Activated CD8-positive, alpha-beta memory T cell treated with anti-CD3 and anti-CD28 coated beads, Interleukin-2, amount 10 ng/mL, durations not matched to agents 7 days and 5 days (primary cell): ENCODE results near the gene PTPN14. TPM values are rescaled to one million over a fixed set of nuclear protein-coding genes. Genes with fewer than 3 reads are reported as not detected.
"Not testable (repeated sequence)": the region's sequence is repeated elsewhere in the genome, so short reads cannot be mapped to it uniquely, and the experiment has no call there.

Experiments used
- ATAC-seq: fragments of 150-1000 bp; cut with Tn5 transposase; one replicate; pipeline ENCODE4 v1.10.0; 2021; ENCODE audit warnings: moderate library complexity
- CTCF ChIA-PET: fragments of 350-600 bp; sonication (Branson Sonifier 250); formaldehyde crosslinking; loops from one replicate; lab custom pipeline; 2021; ENCODE audit warnings: antibody characterized with exemption; lab: Charles Lee
- DNase-seq: peaks from one replicate; pipeline ENCODE4 v3.0.0-alpha.2; 2020
- H3K27ac Mint-ChIP-seq: one replicate; pipeline ENCODE4 v1.8.0; 2021; ENCODE audit warnings: mild to moderate bottlenecking, mixed read lengths
- H3K27me3 Mint-ChIP-seq: one replicate; pipeline ENCODE4 v1.8.0; 2021; ENCODE audit warnings: mixed read lengths
- H3K36me3 Mint-ChIP-seq: one replicate; pipeline ENCODE4 v1.8.0; 2021; ENCODE audit warnings: mild to moderate bottlenecking, mixed read lengths
- H3K4me1 Mint-ChIP-seq: one replicate; pipeline ENCODE4 v1.8.0; 2021; ENCODE audit warnings: mixed read lengths
- H3K4me3 Mint-ChIP-seq: one replicate; pipeline ENCODE4 v1.8.0; 2021; ENCODE audit warnings: mild to moderate bottlenecking, moderate library complexity, mixed read lengths
- H3K9me3 Mint-ChIP-seq: one replicate; pipeline ENCODE4 v1.8.0; 2022; ENCODE audit warnings: low read depth, mixed read lengths
- total RNA-seq, 2 experiments: library from RNA; stranded (reverse); gene quantifications; one replicate each; pipeline ENCODE4 v1.2.3, GENCODE V29; 2021

PTPN14 gene
- total RNA-seq, 2 experiments from 2014 or later: 0.32 to 1.1 TPM

- ATAC-seq (peak; percentile 6), DNase-seq (no peak)
- Mint-ChIP-seq H3K27ac (no peak overlapping the region), H3K4me3 (no peak overlapping the region), H3K9me3 (no peaks in the 10 kb centered on the region), H3K27me3 (peaks cover 6% of the 10 kb centered on the region), H3K36me3 (peaks cover 9% of the 10 kb centered on the region), H3K4me1 (peaks cover 30% of the 10 kb centered on the region)
- CTCF ChIA-PET: interaction anchor here (1.2 to 2.6 kb wide), 6 partner anchors 9 to 76 kb away, joined by 3 to 9 read pairs (median 4); no protein-coding TSS in a partner anchor
Observed at GRCh38 chr1:214404154-214404553, 147.2 kb downstream of the PTPN14 start.

DNA sequence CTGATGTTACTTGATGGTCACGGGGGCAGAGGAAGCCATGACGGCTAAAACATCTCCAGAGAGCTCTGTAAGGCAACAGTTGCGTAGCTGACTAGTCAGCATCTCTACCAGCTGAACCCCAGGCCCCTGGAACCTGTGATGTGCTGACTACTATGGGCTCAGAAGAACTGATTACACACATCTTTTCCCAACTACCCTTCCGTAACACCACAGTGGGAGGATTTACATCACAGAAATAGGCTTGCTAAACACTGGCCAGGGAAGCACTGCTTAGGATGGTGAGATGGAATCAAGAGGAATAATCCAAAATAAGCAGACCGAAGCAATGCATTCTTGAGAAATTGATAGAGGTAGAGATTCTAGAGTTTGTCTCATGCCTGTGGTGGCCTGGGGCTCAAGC is 148.0 kb downstream of the PTPN14 start:
- H3K4me3 Mint-ChIP-seq: no peak overlapping the region
- peaks cover 32% of the 10 kb centered on the region for H3K4me1 Mint-ChIP-seq
- DNase-seq (no peak), ATAC-seq (no peak)
- CTCF ChIA-PET: interaction anchor here (1.2 to 2.6 kb wide), 5 partner anchors 10 to 75 kb away, joined by 3 to 9 read pairs (median 3); no protein-coding TSS in a partner anchor
- peaks cover 9% of the 10 kb centered on the region for H3K36me3 Mint-ChIP-seq
- no peaks in the 10 kb centered on the region for H3K9me3 Mint-ChIP-seq
- H3K27me3 Mint-ChIP-seq: peaks cover 6% of the 10 kb centered on the region
- H3K27ac Mint-ChIP-seq: no peak overlapping the region

GRCh38 chr1:214402613-214403083 is 148.8 kb downstream of the PTPN14 start:
- Mint-ChIP-seq H3K4me1 (peaks cover 38% of the 10 kb centered on the region), H3K36me3 (peaks cover 13% of the 10 kb centered on the region), H3K9me3 (no peaks in the 10 kb centered on the region), H3K27ac (no peak overlapping the region), H3K27me3 (peaks cover 9% of the 10 kb centered on the region), H3K4me3 (no peak overlapping the region)
- CTCF ChIA-PET: interaction anchor here (1.6 kb wide), 1 partner anchor 15 kb away, joined by 3 read pairs; no protein-coding TSS in a partner anchor
- ATAC-seq: no peak
- no peak for DNase-seq

DNA sequence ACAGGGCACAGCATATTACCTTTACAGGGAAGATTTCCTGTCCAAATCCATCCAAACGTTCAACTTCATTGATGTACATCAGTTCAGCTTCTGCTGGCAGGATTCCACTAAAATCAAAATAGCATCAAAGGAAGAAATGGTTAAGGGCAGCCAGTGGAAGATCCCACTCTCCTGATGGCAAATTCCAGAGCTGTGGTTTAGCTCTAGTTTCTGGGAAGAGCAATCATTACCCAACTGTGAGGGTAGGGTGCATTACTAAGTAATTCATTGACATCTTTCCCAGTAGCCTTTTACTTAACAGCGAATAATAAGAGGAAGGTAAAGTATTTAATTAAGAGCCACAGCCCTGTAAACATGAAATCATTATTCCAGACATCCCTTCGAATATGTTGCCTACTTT is 149.7 kb downstream of the PTPN14 start:
- CTCF ChIA-PET: interaction anchor here (1.1 kb wide), 1 partner anchor 37 kb away, joined by 3 read pairs; no protein-coding TSS in a partner anchor

DNA sequence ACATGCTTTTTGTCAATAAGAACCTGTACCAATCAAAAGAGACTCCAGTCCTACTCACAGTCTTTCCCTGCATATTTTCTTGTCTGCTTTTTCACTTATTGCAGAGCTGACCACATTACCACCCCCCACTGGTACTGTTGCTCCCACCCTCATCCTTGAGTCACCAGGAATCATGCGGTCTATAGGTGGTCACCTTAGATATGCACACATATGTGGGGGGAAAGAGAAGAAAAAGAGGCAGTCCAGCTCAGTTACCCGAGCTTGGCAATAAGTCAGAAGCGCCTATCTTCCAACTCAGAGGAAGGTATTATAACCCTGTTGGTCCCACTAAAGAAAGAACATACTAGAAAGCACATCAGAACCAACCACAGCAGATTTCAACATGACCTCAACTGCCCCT is 151.3 kb downstream of the PTPN14 start:
- CTCF ChIA-PET: interaction anchor here (1.1 kb wide), 1 partner anchor 185 kb away, joined by 3 read pairs; no protein-coding TSS in a partner anchor
- Mint-ChIP-seq H3K9me3 (no peaks in the 10 kb centered on the region), H3K27me3 (peaks cover 6% of the 10 kb centered on the region), H3K4me1 (peaks cover 51% of the 10 kb centered on the region), H3K27ac (no peak overlapping the region), H3K4me3 (no peak overlapping the region), H3K36me3 (peaks cover 16% of the 10 kb centered on the region)
- ATAC-seq: no peak
- no peak for DNase-seq

More for the DNA sequence above, 149.7 kb downstream of the PTPN14 start:
- DNase-seq (no peak), ATAC-seq (no peak)
- Mint-ChIP-seq H3K36me3 (peaks cover 15% of the 10 kb centered on the region), H3K4me1 (peaks cover 48% of the 10 kb centered on the region), H3K4me3 (no peak overlapping the region), H3K27ac (no peak overlapping the region), H3K27me3 (peaks cover 9% of the 10 kb centered on the region), H3K9me3 (no peaks in the 10 kb centered on the region)

GRCh38 chr1:214398490-214398889 is 152.9 kb downstream of the PTPN14 start:
- H3K4me1 Mint-ChIP-seq: peaks cover 36% of the 10 kb centered on the region
- no peak overlapping the region for H3K27ac Mint-ChIP-seq
- no peak for DNase-seq
- no peaks in the 10 kb centered on the region for H3K9me3 Mint-ChIP-seq
- peaks cover 6% of the 10 kb centered on the region for H3K27me3 Mint-ChIP-seq
- H3K4me3 Mint-ChIP-seq: no peak overlapping the region
- CTCF ChIA-PET: no interaction called here
- peaks cover 15% of the 10 kb centered on the region for H3K36me3 Mint-ChIP-seq
- ATAC-seq: no peak

- no peak overlapping the region for H3K4me3 Mint-ChIP-seq
- peak; percentile 47 for ATAC-seq
- DNase-seq: no peak
- no peaks in the 10 kb centered on the region for H3K9me3 Mint-ChIP-seq
- H3K27ac Mint-ChIP-seq: peak overlapping the region; percentile 54
- CTCF ChIA-PET: interaction anchor here (1.2 to 2.0 kb wide), 3 partner anchors 10 to 136 kb away, joined by 3 to 13 read pairs (median 3); no protein-coding TSS in a partner anchor
- peaks cover 35% of the 10 kb centered on the region for H3K4me1 Mint-ChIP-seq
- peaks cover 6% of the 10 kb centered on the region for H3K27me3 Mint-ChIP-seq
- H3K36me3 Mint-ChIP-seq: peaks cover 15% of the 10 kb centered on the region
Observed at GRCh38 chr1:214397497-214397896, 153.9 kb downstream of the PTPN14 start.

- Mint-ChIP-seq H3K9me3 (no peaks in the 10 kb centered on the region), H3K27ac (no peak overlapping the region), H3K27me3 (peaks cover 6% of the 10 kb centered on the region), H3K4me1 (peaks cover 35% of the 10 kb centered on the region), H3K4me3 (no peak overlapping the region), H3K36me3 (peaks cover 15% of the 10 kb centered on the region)
- DNase-seq (no peak), ATAC-seq (no peak)
- CTCF ChIA-PET: interaction anchor here (1.2 to 2.5 kb wide), 5 partner anchors 9 to 135 kb away, joined by 3 to 13 read pairs (median 6); no protein-coding TSS in a partner anchor
Observed at GRCh38 chr1:214396330-214396729, 155.1 kb downstream of the PTPN14 start.

DNA sequence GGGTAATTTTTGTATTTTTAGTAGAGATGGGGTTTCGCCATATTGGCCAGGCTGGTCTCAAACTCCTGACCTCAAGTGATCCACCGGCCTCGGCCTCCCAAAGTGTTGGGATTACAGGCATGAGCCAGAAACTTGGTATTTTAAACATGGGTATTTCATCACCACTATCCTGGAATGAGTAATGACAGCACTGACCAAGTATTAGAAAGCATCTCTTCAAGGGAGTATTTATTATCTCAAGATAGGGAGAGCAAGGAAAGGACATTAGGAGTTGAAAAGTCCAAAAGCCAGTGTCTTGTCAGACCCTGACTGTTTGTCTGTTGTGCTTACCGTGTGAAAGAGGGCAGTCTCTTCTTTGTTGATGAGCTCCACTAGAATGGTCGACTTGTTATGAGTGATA is 156.8 kb downstream of the PTPN14 start:
- H3K36me3 Mint-ChIP-seq, H3K27ac Mint-ChIP-seq, H3K9me3 Mint-ChIP-seq, H3K27me3 Mint-ChIP-seq, H3K4me3 Mint-ChIP-seq, ATAC-seq, DNase-seq: not testable (repeated sequence)
- CTCF ChIA-PET: interaction anchor here (2.5 kb wide), 1 partner anchor 62 kb away, joined by 7 read pairs; no protein-coding TSS in a partner anchor
- peaks cover 28% of the 10 kb centered on the region for H3K4me1 Mint-ChIP-seq

GRCh38 chr1:214393086-214393485 is 158.3 kb downstream of the PTPN14 start:
- no peak overlapping the region for H3K27ac Mint-ChIP-seq
- peaks cover 2% of the 10 kb centered on the region for H3K27me3 Mint-ChIP-seq
- no peak for DNase-seq
- CTCF ChIA-PET: interaction anchor here (1.3 kb wide), 1 partner anchor 192 kb away, joined by 4 read pairs; no protein-coding TSS in a partner anchor
- ATAC-seq: no peak
- H3K4me1 Mint-ChIP-seq: peaks cover 23% of the 10 kb centered on the region
- peaks cover 8% of the 10 kb centered on the region for H3K36me3 Mint-ChIP-seq
- H3K9me3 Mint-ChIP-seq: no peaks in the 10 kb centered on the region
- H3K4me3 Mint-ChIP-seq: no peak overlapping the region

- H3K36me3 Mint-ChIP-seq: peaks cover 5% of the 10 kb centered on the region
- no peaks in the 10 kb centered on the region for H3K9me3 Mint-ChIP-seq
- no peak overlapping the region for H3K27ac Mint-ChIP-seq
- peaks cover 12% of the 10 kb centered on the region for H3K4me1 Mint-ChIP-seq
- no peak for DNase-seq
- no peak overlapping the region for H3K4me3 Mint-ChIP-seq
- CTCF ChIA-PET: no interaction called here
- no peaks in the 10 kb centered on the region for H3K27me3 Mint-ChIP-seq
- no peak for ATAC-seq
Observed at GRCh38 chr1:214391873-214392645, 159.3 kb downstream of the PTPN14 start.

- ATAC-seq (no peak), DNase-seq (no peak)
- H3K4me3 Mint-ChIP-seq: no peak overlapping the region
- peaks cover 11% of the 10 kb centered on the region for H3K4me1 Mint-ChIP-seq
- H3K36me3 Mint-ChIP-seq: peaks cover 1% of the 10 kb centered on the region
- no peak overlapping the region for H3K27ac Mint-ChIP-seq
- H3K27me3 Mint-ChIP-seq: no peaks in the 10 kb centered on the region
- no peaks in the 10 kb centered on the region for H3K9me3 Mint-ChIP-seq
- CTCF ChIA-PET: interaction anchor here (1.3 to 1.4 kb wide), 2 partner anchors 194 to 238 kb away, joined by 3 read pairs; no protein-coding TSS in a partner anchor
Observed at GRCh38 chr1:214389734-214390133, 161.7 kb downstream of the PTPN14 start.

- H3K27ac Mint-ChIP-seq: no peak overlapping the region
- CTCF ChIA-PET: interaction anchor here (3.6 kb wide), 1 partner anchor 10 kb away, joined by 13 read pairs; no protein-coding TSS in a partner anchor
- H3K9me3 Mint-ChIP-seq: no peaks in the 10 kb centered on the region
- peaks cover 11% of the 10 kb centered on the region for H3K4me1 Mint-ChIP-seq
- no peak for DNase-seq
- peaks cover 1% of the 10 kb centered on the region for H3K36me3 Mint-ChIP-seq
- ATAC-seq: no peak
- no peak overlapping the region for H3K4me3 Mint-ChIP-seq
- no peaks in the 10 kb centered on the region for H3K27me3 Mint-ChIP-seq
Observed at GRCh38 chr1:214386747-214387146, 164.7 kb downstream of the PTPN14 start.
